ENCODE measurements around the gene WDR82. TPM values are rescaled to one million over a fixed set of nuclear protein-coding genes. Genes with fewer than 3 reads are reported as not detected.

WDR82 gene
- total and polyA plus RNA-seq, 2 of the 4 experiments (the other 2 are of a cell fraction): 38.1 to 68.1 TPM

DNA sequence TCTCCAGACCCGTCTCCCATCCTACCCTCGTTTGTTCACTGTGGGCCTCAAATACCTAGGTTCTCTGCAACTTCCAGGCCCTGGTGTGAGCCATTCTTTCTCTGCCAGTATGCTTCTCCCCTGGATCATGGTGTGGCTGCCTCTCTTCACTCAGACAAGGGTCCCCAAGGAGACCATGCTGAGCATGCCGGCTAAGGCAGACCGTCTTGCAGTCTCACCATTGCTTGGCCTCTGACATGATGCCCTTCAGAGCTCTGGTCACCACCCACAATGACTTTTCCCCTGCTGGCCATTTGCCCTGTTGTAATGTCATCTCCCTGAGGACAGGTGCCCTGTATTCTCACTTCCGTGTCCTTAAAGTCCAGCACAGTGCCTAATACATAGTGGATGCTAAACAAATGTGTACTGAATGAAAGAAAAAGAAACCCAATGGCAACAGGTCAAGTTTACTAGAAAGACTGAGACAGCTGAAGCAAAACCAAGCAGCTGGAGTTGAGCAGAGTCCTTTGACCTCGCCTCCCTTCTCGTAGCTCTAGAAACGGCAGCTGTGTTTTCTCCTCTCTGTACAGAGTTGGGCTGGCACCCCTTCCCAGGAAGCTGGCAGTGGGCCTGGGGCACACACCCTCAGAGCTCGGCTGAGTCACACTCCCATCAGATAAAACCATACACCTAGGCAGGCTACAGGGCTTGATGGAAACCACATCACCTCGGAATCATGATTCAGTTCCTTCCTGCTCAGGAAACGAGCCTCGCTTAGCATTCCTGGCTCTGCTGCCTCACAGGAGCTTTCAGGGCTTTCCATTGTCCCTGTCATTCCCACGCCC, 61.7 kb downstream of the WDR82 start:
- DNase-seq (peak; percentile 79), ATAC-seq (ENCODE audit: low read depth) (peak; percentile 65)
- ChIA-PET POLR2A (ENCODE audit: unreplicated experiment) (no interaction called here), CTCF (no interaction called here)
- Histone ChIP-seq H3K4ac (ENCODE audit: low read depth, low read length) (0 out of 2 replicates have a peak overlapping the region, but pooled peaks have one; percentile 3), H3K4me3 (ENCODE audit: insufficient read depth, low read depth, low read length) (no peak overlapping the region), H3K36me3 (ENCODE audit: control insufficient read depth, insufficient read depth, low read length) (peaks cover 34% of the 10 kb centered on the region), H3K56ac (ENCODE audit: extremely low read depth, insufficient read depth, low read length) (no peak overlapping the region), H3K18ac (ENCODE audit: low read depth, low read length) (no peak overlapping the region), H4K8ac (ENCODE audit: low read depth in 2 of 2, low read length in 2 of 2) (0 out of 4 replicates have a peak overlapping the region, but pooled peaks of 1 of the 2 experiments have one; percentile 20), H2AK9ac (replicated peaks; ENCODE audit: low read depth, low read length, poor library complexity) (peak overlapping the region; percentile 52), H3K9me1 (ENCODE audit: insufficient read depth, low read length) (peaks cover 16% of the 10 kb centered on the region), H3K79me1 (ENCODE audit: low read depth in 1 of 2, low read length in 2 of 2) (peaks cover 2 to 6% of the 10 kb centered on the region in 2 experiments; a peak in 1 of 4 replicates), H3K9me3 (ENCODE audit: control insufficient read depth, insufficient read depth, low read length) (no peaks in the 10 kb centered on the region), H2AK5ac (ENCODE audit: low read depth, low read length) (peak overlapping the region; percentile 43; the same call in 1 of the 2 replicates), H3K27me3 (ENCODE audit: control insufficient read depth, insufficient read depth, low read length) (no peaks in the 10 kb centered on the region), H3K23ac (ENCODE audit: low read depth, low read length) (peak overlapping the region; percentile 5; the same call in 1 of the 2 replicates), H2AFZ (replicated peaks; ENCODE audit: low read length, poor library complexity) (peak overlapping the region; percentile 73), H2BK15ac (ENCODE audit: low read depth, low read length) (no peak overlapping the region), H2BK120ac (ENCODE audit: low read depth, low read length) (no peak overlapping the region; the same call in 1 of the 2 replicates), H2BK5ac (ENCODE audit: low read depth, low read length, poor library complexity, severe bottlenecking) (no peak overlapping the region), H3K14ac (replicated peaks; ENCODE audit: low read depth, low read length) (peak overlapping the region; percentile 25), H3K4me1 (ENCODE audit: control insufficient read depth, insufficient read depth, low read length) (peaks cover 8% of the 10 kb centered on the region), H4K5ac (ENCODE audit: low read depth, low read length) (no peak overlapping the region), H4K91ac (ENCODE audit: insufficient read depth, low read depth, low read length) (0 out of 2 replicates have a peak overlapping the region, but pooled peaks have one; percentile 3), H3K9ac (ENCODE audit: low read depth, low read length) (no peak overlapping the region), H3K27ac (ENCODE audit: insufficient read depth, low read length) (no peak overlapping the region), H4K20me1 (ENCODE audit: insufficient read depth, low read length) (peaks cover 15% of the 10 kb centered on the region), H3K4me2 (ENCODE audit: low read depth, low read length) (no peak overlapping the region; the same call in 1 of the 2 replicates), H2BK20ac (ENCODE audit: low read depth, low read length) (no peak overlapping the region)
- in situ Hi-C loops (cut with MboI; ENCODE audit: low sequenced_read_pairs) (no loop called here), intact Hi-C loops (cut with micrococcal nuclease) (no loop called here), dilution Hi-C loops (cut with HindIII; ENCODE audit: low sequenced_read_pairs, unreplicated experiment) (no loop called here)
- 23% methylated on average over 6 of the region's 13 CpGs; no CpG with 5 or more reads in 1 of the 2 experiments for WGBS, 2 experiments (ENCODE audit: extremely low coverage in 2 of 2, insufficient read length in 1 of 2)
- TF ChIP-seq FOS (IDR thresholded peaks at IDR 0.05; ENCODE audit: low read depth, low read length): 0 out of 2 replicates have a peak, but pooled peaks have one; percentile 23
- no peak for TF ChIP-seq MAZ (IDR thresholded peaks at IDR 0.05; ENCODE audit: borderline replicate concordance, low read depth, low read length)
- BruUV-seq (replicated peaks): no TSS peak

Measured in IMR-90 (cell line).